GM19023 (cell line): ENCODE results near the gene ATXN7.

Experiments used
- ATAC-seq: cut with Tn5 transposase; IDR thresholded peaks from one replicate; pipeline ENCODE4 v1.9.1; 2021; ENCODE audit warnings: mild to moderate bottlenecking, moderate library complexity; ENCODE audit not compliant: unreplicated experiment

Gene ATXN7

DNA sequence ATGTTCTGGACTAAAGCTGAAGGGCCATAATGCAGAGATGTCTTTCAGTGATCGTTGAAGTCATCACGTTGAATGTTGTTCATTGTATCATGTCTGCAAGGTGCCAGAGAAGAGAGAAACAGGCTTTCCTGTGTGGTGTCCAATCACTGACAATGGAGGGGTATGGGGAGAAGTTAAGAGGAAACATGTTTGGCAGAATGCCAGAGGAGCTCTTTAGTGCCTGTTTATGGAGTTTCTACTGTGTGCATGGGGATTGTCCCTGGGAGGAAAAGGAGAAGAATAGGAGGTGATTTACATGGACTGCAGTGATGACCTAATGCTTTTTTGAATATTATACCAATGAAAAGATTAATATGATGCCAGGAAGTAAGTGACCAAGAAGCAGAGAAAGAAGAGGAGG is 36.8 kb downstream of the ATXN7 start:
- no peak for ATAC-seq

DNA sequence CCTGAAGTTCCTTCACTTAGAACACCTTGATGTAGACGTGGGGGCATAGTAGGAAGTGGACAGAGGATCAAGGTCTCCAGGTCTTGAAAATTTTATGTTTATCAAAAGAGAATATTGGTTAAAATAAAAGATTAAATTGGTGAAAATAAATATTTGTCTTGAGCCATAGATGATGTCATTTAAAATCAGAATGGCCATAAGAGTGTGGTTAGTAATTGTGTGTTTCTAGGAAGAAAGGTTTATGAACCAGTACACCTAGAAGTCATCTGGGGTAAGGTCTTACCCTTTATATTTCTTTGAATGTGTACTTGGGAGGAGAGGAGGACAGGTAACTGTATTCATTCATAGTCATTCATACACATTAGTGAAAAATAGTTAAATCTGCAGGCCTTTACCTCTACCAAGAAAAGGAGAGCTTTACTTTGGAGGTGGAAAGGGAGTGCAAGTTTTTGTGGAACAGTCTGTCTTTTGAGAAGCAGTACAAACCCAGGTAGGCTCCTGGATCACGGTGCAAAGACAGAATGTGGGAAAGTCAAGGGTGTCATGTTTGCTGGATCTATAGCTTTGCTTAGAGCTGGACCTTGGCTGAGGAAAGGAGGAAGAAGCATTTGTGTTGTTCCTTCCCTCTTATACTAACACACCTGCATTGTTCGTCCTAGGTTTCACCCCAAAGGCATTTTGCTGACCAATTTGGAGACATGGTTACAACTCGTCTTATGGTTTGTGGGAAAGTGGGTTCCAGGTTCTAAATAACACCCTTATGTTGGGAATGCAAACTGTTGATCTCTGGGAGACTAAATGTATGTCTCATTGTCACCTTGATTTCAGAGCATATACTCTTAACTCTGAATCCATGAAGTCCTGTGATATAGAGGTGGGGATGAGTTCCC is 42.3 kb downstream of the ATXN7 start:
- ATAC-seq, result no peak

DNA sequence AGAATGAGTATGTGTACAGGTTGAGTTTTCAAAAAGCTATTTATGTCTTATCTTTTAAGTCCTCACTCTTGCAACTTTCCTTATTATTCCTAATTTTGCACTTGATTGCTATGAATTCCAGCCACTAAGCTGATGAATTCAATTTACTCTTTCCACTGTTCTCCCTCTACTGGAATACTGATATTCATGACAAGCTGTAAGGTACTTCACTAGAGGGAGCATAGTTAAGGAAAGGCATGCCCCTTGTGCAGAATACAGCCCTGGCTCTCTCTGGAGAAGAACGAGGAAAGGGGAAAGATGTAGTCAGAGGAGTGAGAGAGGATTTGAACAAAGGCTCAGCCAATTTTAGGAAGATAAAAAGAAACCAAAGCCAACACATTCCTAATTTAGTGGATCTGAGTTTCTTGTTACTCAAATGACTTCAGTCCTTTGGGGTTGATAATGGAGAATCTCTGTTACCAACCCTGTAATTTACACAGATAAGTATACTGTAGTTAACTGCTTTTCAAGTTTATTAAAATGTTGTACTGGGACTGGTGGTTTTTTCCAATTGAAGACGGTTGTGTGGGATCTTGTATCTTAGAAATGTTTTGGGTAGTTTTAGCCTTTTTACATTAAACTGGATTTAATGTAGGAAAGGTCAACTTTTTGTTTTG is 44.5 kb downstream of the ATXN7 start:
- no peak for ATAC-seq

DNA sequence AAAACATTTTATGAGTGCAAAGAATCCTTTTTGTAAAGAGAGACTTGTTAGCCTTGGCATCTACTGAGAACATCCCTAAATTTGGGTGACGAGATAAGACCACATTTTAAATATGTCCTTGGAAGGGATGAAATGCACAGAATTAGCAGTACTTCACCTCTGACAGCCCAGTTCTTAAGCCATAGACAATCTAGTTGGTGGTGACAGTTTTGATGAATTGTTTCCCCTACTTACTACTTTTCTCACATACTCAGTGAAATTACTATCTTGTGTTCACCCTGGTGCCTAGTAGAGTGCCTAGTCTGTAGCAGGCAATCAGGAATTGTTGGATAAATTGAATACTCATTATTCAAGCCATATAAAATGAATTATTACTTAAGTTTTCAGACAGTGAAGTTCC is 45.1 kb downstream of the ATXN7 start:
- no peak for ATAC-seq

DNA sequence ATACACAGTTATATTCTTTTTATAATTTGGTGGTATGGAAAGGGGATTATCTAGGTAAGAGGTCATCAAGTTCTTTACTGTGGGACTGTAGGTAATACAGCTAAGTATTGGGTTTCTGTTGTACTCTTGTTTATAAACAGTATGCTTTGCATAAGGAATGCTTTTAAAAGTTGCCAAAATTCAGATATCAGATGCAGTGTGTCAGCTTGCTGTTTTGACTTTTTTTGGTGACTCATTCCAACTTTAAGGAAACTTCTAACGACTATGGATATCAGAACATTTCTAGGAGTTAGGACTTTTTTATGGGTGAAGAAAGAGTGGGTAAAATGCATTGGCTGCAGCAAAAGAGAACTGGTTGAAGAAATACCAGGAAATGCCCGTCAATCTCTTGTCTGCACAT is 45.8 kb downstream of the ATXN7 start:
- no peak for ATAC-seq

DNA sequence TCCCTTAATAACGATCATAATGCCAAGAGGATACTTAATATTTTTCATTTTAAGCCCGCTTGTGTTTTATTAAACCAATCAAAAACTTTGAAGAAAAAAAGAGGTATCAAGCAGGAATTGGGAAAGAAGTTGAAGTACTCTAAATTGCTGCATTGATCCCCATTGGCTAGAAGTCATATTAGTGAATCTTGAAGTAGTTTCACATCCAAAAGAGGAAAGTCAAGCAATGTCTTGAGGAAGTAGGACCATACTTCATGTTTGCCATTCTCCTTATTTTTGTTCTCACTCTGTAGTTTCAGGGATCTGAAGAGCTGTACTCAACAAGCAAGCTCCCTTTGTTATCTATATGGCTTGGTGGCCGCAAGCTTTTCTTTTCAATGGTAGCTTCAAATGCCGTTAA is 46.3 kb downstream of the ATXN7 start:
- ATAC-seq, result no peak

DNA sequence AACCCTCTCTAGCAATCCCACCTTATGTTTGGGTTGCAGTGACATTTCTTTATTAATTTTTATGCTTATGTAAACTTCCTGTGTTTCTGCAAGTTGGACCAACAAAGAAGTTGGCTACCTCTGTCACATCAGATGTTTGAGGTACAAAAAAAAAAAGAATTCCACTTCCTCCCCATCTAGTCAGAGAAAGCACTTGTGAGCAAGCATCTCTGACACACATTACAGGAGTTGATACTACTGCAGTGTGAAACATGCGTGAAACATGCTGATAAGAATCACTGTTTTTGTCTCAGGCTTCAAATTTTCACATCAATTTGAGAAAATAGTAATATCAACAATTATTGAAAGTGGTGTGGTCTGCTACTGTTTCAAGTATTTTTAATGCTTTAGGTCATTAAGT is 47.2 kb downstream of the ATXN7 start:
- no peak for ATAC-seq

DNA sequence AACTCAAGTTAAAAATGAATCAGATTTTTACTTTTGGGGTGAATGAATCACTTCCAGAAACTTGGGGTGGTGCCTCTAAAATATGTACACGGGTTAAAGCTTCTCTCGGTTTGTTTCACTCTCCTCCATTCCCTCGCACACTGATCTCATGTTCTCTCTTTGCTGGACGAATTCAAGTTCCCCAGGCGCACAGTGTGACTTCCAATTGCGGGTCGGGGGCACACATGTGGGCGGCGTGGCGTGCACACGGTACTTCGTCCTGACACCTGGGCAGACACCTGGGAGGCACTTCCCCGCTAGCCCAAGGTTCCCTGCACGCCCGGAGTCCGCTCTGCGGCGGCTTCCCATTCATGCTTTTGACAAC is 47.8 kb downstream of the ATXN7 start:
- ATAC-seq, result no peak

DNA sequence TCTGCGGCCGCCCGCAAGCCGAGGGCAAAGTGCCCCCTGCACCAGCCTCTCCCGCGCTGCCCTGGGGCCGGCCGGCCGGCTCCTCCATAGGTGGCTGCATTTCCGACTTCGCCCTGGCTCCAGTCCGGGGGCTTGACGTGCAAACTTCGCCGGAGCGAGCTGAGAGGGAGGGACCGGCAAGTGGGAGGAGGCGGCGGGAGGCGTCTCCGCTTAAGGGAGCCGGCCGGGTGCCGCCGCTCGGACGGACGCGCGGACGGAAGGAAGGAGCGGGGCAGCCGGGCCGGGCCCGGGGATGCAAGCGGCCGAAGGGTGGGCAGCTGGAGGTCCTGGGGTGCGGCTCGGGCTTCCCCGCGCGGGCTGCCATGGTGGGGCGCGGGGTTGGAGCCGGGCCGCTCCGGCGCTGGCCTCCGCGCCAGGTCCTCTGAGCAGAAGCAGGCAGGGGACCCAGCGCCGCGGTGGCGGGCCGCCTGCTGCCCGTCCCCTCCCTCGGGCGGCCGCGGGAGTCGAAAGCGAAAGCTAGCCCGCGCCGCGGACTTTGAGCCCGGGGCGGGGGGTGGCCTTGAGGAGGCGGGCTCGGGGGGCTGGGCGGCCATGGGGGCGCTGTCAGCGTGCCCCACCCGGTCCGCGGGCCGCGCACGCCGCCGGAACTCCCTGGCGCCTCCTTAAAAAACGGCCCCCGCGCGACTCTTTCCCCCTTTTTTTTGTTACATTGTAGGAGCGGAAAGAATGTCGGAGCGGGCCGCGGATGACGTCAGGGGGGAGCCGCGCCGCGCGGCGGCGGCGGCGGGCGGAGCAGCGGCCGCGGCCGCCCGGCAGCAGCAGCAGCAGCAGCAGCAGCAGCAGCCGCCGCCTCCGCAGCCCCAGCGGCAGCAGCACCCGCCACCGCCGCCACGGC is 48.5 kb downstream of the ATXN7 start, which contains the start of gene SCAANT1:
Gene SCAANT1, minus strand, starts transcription at position 511 of the 895 bp plus-strand sequence.
- ATAC-seq, result peak; percentile 79

DNA sequence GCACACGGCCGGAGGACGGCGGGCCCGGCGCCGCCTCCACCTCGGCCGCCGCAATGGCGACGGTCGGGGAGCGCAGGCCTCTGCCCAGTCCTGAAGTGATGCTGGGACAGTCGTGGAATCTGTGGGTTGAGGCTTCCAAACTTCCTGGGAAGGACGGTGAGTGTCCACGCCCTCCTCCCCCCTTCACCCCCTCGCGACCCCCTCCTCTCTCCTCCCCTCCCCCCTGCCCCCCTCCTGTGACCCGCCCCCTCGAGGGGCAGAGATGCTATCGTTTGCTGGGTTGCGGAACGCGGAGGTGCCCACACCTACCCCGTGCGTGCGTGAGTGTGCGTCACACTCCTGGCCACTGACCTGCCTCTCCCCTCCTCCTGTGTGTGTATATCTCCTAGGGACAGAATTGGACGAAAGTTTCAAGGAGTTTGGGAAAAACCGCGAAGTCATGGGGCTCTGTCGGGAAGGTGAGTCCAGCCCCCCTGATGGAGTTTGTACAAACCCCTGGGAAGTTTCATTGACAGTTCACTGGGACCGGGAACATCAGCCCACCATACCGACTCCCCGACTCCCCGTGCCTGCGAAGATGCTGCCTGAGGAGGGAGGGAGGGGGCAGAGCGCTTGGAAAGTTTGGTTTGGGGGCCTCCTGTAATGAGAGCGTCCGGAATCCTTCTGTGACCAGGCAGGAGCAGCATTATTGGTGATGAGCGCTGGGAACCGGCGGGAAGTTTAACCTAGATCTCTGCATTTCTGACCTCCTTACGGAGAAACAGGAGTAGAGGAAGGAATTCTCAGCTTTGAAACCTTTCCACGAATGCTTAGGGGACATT is 49.3 kb downstream of the ATXN7 start:
- peak; percentile 13 for ATAC-seq

DNA sequence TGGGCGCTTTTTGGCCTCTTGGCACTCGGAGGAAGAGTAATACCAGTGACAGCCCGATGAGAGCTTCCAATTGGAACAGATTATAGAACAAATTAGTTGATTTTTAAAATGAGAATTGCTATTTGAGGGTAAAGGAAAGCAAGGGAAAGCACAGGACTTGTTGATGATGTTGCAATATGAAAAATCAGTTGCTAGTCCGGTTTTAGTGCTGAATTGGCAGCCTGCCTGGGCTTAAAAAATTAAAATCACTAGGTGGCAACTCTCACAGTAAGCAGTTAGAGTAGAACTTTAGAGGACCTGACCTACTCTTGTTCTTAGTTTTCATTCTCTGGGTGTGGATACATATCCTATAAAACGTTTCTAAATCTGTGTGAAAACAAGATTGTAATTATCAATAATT is 50.6 kb downstream of the ATXN7 start:
- no peak for ATAC-seq

DNA sequence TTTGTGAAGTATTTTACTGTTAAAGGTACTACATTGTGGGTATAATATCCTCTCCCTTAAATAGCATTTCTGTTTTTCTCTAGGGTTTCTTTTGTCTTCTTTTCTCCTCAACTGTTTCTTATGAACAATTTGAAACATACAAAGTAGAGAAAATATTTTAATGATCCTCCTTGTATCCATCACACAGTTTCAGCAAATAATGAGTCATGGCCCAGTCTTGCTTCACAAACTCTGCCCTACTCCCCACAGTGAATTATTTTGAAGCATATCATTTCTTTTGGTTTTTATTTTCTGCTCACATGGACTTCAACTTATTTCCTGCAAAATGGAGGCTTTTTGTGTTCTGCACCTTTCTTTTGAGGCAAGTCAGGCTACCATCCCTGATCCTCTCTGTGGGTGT is 54.7 kb downstream of the ATXN7 start:
- no peak for ATAC-seq

DNA sequence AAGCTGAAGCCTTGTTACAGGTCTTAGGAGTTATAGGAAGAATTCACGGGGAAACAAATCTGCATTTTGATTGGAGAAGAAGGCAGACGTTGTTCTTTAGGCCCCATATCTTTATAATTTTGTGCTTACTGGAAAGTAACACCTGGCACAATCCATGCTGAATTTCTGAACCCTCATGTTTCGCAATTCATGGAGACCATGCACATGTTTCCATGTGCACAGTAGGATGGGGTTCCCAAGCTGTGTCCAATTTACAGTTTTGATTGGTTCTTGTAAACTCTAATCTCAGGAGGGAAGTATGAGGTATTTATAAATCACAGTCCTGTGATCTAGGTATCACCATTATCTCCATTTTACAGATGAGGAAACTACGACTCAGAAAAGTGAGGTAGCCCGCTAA is 56.3 kb downstream of the ATXN7 start:
- ATAC-seq, result no peak

DNA sequence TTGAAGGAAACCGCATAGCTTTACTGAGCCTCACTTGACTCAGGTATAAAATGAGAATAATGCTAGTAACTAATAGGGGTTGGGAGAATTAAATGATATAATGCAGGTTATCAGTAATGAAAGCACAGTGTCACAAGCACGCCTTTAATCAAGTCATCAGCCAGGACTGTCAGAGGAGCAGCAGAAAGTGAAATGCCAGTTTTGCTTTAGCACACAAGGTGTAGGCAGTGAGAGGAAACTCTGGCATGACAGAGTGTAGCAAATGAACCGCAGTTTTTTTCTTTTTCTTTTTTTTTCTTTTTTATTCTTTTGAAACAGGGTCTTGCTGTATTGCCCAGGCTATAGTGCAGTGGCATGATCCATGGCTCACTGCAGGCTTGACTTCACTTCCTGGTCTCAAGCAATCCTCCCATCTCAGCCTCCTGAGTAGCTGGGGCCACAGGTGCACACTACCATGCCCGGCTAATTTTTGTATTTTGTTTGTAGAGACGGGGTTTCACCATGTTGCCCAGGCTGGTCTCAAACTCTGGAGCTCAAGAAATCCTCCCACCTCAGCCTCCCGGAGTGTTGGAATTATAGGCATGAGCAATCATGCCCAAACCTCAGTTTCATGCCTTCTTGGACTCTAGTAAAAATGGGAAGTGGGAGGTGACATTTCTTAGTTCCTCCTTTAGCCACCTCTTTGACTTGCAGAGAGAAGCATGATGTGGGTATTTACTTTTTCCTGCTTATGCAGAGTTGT is 58.2 kb downstream of the ATXN7 start:
- peak; percentile 74 for ATAC-seq

DNA sequence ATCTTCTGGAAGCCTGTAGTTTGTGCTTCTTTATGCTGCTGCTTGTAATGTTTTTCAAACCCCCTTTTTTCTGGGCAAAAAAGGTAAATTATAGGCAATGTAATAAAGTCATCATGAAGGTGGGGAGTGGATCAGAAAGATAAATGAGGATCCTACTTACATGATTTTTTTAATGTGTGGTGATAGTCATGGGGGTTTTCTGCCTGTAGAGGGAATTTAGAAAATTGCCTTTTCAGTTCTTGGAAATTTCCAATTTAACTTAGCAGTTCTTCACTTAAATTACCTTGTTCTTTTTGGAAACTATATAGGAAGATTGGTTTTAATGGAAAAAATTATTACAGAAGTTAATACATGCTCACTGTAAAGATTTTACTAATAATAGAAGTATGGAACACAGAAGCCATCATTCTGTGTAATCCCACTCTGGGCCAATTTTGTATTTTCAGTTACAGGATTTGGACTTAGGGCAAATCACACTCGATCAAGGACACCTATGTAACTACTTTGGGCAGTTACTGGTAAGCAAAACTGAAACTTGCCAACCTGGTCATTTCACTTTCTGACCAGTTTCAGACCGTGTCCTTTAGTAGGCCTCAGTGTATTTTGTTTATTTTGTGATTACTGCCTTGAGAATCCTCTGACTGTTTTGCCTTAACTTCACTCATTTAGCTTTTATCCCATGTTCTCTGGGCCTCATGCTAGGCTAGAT is 59.0 kb downstream of the ATXN7 start:
- ATAC-seq, result no peak

DNA sequence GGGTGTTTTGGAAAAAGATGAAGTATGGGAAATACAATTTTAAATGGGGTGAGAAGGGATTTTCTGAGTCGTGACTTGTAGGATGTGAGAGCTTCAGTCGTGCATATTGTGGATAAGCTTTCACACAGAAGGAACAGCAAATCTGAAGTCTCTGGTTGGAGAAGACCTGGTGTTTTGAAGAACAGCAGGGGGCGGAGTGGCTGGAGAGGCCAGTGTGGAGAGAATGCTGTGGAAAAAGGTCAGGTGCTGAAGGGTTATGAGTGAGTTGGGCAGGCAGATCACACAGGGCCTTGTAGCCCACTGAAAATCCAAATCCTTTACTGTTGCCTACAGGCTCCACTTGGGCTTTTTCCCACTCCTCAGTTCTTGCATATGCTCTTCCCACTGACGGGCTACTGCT is 62.6 kb downstream of the ATXN7 start:
- no peak for ATAC-seq

DNA sequence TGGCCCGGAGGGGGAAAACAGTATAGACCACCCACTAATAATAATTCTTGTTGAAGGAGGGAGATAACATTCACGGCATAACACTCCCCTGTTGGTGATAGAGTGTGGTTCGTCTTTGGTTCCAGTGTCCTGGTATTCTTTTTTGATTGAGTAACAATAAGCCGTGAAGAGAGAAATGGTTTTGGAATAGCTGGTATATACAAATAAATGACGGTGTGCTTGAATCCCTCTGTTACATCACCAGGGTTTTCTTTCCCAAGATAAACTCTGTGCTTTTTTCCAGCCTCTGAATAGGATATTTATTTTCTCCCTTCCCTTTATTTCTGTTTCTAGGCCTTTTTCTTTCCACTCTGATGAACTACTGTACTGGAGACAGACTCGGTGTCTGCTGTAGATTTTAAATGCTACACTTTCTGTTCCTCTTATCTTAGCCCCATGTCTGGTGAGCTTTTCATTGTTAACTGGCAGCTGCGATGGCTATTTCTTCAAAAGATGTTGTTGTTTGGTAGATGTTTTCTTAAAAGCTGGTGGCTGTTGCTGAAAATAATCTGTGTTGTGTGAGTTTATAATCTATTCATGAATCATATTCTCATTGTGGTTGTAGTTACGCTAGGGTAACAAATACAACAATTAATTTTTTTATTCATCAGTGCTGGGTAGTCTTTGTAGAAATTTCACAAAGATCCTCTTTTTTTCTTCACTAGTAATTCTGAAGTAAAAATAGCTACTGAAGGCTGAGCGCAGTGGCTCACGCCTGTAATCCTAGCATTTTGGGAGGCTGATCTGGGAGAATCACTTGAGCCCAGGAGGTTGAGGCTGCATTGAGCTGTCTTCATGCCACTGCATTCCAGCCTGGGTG is 64.0 kb downstream of the ATXN7 start:
- no peak for ATAC-seq

DNA sequence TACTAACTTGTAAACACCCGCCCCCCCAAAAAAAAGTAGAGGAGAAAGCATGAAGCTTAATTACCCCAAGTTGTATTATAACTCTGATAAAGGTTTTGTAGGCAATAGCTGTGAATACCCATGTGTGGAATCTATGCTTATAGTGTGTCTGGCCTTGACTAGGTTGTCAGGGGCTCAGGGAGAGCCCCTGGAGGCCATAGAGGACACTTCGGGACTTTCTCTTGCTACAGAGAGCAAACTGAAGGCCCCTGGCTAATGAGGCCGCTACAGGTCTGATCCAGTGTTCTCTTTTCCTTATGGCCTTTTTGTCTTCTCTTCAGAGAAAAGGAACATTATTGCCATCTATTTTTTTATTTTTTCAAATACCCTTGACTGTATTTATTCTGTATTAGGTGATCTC is 67.6 kb downstream of the ATXN7 start:
- ATAC-seq, result no peak
